ENCODE results near the gene YJU2. TPM values are rescaled to one million over a fixed set of nuclear protein-coding genes. Genes with fewer than 3 reads are reported as not detected.

The YJU2 gene
- total RNA-seq, 1 donor from 2014 or later, result 22.9 TPM

DNA sequence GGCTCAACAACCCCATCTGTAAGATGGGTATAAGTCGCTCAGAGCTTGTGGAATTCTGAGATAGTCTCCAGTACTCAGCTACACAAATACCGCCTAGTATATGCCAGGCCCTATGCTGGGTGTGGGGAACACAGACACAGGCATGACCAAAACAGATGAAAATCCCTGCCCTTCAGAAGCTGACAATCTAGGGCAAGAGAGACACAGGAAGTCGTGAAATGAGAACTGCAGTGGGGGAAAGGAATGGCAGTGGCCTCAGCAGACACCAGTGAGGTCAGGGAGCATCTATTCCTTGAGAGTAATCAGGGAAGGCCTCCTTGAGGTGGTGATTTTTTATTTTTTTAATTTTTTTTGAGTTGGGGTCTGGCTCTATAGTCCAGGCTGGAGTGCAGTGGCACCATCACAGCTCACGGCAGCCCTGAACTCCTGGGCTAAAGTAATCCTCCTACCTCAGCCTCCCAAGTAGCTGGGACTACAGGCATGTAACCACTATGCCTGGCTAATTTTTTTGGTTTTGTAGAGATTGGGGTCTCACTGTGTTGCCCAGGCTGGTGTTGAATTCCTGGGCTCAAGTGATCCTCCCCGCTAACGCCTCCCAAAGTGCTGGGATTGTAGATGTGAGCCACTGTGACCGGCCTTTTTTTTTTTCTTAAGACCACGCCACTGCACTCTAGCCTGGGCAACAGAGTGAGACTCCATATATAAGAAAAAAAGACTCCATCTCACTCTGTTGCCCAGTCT is 52.1 kb downstream of the YJU2 start:
- Mint-ChIP-seq H3K4me1 (peaks cover 8% of the 10 kb centered on the region), H3K4me3 (no peak overlapping the region), H3K9me3 (no peaks in the 10 kb centered on the region), H3K27me3 (ENCODE audit: low read depth) (peaks cover 4% of the 10 kb centered on the region), H3K27ac (ENCODE audit: unreplicated experiment) (no peak overlapping the region), H3K36me3 (ENCODE audit: low read depth) (no peaks in the 10 kb centered on the region)
- no peak for TF ChIP-seq CTCF (conservative IDR thresholded peaks at IDR 0.05)
- DNase-seq (ENCODE audit: low read depth, low spot score), result no peak

DNA sequence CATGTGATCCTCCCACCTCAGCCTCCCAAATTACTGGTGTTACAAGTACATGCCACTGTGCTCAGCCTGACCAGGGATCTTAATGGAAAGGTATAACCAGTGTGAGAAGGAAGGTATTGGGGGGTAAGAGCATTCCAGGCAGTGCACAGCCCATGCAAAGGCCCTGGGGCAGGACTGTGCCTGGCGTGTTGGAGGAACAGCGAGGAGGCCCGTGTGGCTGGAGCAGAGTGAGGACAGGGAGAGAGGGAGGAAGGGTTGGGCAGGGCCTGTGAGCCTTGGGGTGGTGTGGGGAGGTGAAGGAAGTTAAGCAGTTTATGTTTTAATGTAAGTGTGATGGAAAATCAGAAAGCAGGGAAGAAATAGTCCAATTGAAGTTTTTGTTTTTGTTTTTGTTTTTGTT is 53.7 kb downstream of the YJU2 start:
- DNase-seq (ENCODE audit: low read depth, low spot score), result no peak
- TF ChIP-seq CTCF (conservative IDR thresholded peaks at IDR 0.05), result no peak
- no peak overlapping the region for H3K4me3 Mint-ChIP-seq

GRCh38 chr19:4301590-4302242 is 54.8 kb downstream of the YJU2 start:
- no peaks in the 10 kb centered on the region for H3K27me3 Mint-ChIP-seq (ENCODE audit: low read depth)
- no peak for TF ChIP-seq CTCF (conservative IDR thresholded peaks at IDR 0.05)
- H3K27ac Mint-ChIP-seq (ENCODE audit: unreplicated experiment), result peak overlapping the region; percentile 76
- H3K9me3 Mint-ChIP-seq, result no peaks in the 10 kb centered on the region
- H3K36me3 Mint-ChIP-seq (ENCODE audit: low read depth), result no peaks in the 10 kb centered on the region
- H3K4me3 Mint-ChIP-seq, result peak overlapping the region; percentile 31
- H3K4me1 Mint-ChIP-seq, result peaks cover 12% of the 10 kb centered on the region
- DNase-seq (ENCODE audit: low read depth, low spot score), result no peak

More for the DNA sequence above, 53.7 kb downstream of the YJU2 start:
- Mint-ChIP-seq H3K36me3 (ENCODE audit: low read depth) (no peaks in the 10 kb centered on the region), H3K27me3 (ENCODE audit: low read depth) (no peaks in the 10 kb centered on the region), H3K4me1 (peaks cover 12% of the 10 kb centered on the region), H3K9me3 (no peaks in the 10 kb centered on the region), H3K27ac (ENCODE audit: unreplicated experiment) (no peak overlapping the region)

GRCh38 chr19:4302243-4302640 is 55.4 kb downstream of the YJU2 start, which contains the start of gene TMIGD2:
Gene TMIGD2 (minus strand): TSS chr19:4302389. CDS start chr19:4302385, 4 bp downstream.
- peak within 1 kb of the TSS; percentile 76 for H3K27ac Mint-ChIP-seq (ENCODE audit: unreplicated experiment)
- no peaks in the 10 kb centered on the region for H3K9me3 Mint-ChIP-seq
- H3K4me3 Mint-ChIP-seq, result peak within 1 kb of the TSS; percentile 31
- H3K36me3 Mint-ChIP-seq (ENCODE audit: low read depth), result no peaks in the 10 kb centered on the region
- H3K27me3 Mint-ChIP-seq (ENCODE audit: low read depth), result no peaks in the 10 kb centered on the region
- DNase-seq (ENCODE audit: low read depth, low spot score), result no peak
- H3K4me1 Mint-ChIP-seq, result peaks cover 12% of the 10 kb centered on the region
- TF ChIP-seq CTCF (conservative IDR thresholded peaks at IDR 0.05), result no peak

DNA sequence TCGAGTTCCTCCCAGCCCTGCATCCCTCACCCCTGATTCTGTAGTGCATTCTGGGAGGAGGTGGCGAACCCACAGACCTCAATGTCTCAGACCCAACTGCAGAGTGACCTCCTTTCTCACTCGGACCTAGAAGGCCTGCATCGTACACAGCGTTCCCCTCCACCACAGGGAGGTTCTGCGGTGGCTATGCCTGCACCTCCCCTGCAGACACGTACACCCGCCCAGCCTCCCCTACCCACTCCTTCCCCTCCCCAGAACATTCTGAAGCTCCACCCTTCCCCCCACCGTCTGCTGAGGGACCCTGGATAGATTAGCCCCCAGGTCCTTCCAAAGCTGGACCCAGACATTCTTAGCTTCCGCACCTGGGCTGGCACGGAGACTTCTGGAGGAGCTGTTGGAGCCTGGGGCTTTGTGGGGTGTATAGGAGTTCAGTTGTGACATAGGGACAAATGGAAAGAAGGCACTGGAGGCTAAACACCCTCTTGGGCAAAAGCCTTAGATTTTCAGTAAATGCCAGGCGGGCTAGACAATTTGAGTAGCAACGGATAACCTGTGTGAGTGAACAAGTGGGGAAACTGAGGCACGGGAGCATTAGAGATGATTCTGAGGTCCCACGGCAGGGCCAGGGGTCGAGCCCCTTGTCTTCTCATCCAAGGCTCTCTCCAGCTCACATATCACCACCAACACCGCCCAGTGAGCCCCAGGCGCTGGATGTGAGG is 57.1 kb downstream of the YJU2 start:
- H3K4me1 Mint-ChIP-seq, result peaks cover 12% of the 10 kb centered on the region
- no peaks in the 10 kb centered on the region for H3K36me3 Mint-ChIP-seq (ENCODE audit: low read depth)
- no peaks in the 10 kb centered on the region for H3K9me3 Mint-ChIP-seq
- H3K4me3 Mint-ChIP-seq, result peak overlapping the region; percentile 84
- no peak for DNase-seq (ENCODE audit: low read depth, low spot score)
- peak overlapping the region; percentile 67 for H3K27ac Mint-ChIP-seq (ENCODE audit: unreplicated experiment)
- no peaks in the 10 kb centered on the region for H3K27me3 Mint-ChIP-seq (ENCODE audit: low read depth)
- no peak for TF ChIP-seq CTCF (conservative IDR thresholded peaks at IDR 0.05)

Data from neural crest cell (in vitro differentiated cells).